ENCODE data around the gene SPATA16. TPM values are rescaled to one million over a fixed set of nuclear protein-coding genes. Genes with fewer than 3 reads are reported as not detected.

The SPATA16 gene
- total and polyA plus RNA-seq, 2 donors (not counting 3 experiments of a cell fraction or from before 2014, with no cell fraction given): not detected

GRCh38 chr3:172981407-172981983, 159.5 kb downstream of the SPATA16 start:
- Histone ChIP-seq H4K20me1 (replicated peaks; ENCODE audit: control insufficient read depth, extremely low read depth, insufficient read depth, low read length) (no peaks in the 10 kb centered on the region), H3K36me3 (ENCODE audit: control insufficient read depth in 2 of 2, extremely low read depth in 1 of 2, insufficient read depth in 2 of 2, low read length in 2 of 2) (no peaks in the 10 kb centered on the region), H3K27ac (ENCODE audit: insufficient read depth, low read depth, low read length) (no peak overlapping the region), H3K4me1 (ENCODE audit: control insufficient read depth, extremely low read depth, insufficient read depth, low read length) (no peaks in the 10 kb centered on the region), H3K27me3 (ENCODE audit: control insufficient read depth in 2 of 2, insufficient read depth in 2 of 2, low read length in 2 of 2) (no peaks in the 10 kb centered on the region), H3K9me1 (replicated peaks; ENCODE audit: control insufficient read depth, extremely low read depth, insufficient read depth, low read length) (no peaks in the 10 kb centered on the region), H3K4me3 (replicated peaks in 1 of 3; ENCODE audit: insufficient read depth in 1 of 3, low read depth in 1 of 3, low read length in 3 of 3) (no peak overlapping the region), H3K79me2 (ENCODE audit: control insufficient read depth, insufficient read depth, low read length) (no peaks in the 10 kb centered on the region), H3K4me2 (ENCODE audit: insufficient read depth, low read length) (no peak overlapping the region), H3K9ac (replicated peaks; ENCODE audit: extremely low read depth, insufficient read depth, low read length) (no peak overlapping the region), H3K9me3 (replicated peaks; ENCODE audit: control insufficient read depth, insufficient read depth, low read length) (no peaks in the 10 kb centered on the region), H2AFZ (ENCODE audit: low read depth, low read length) (no peak overlapping the region)
- TF ChIP-seq EZH2 (IDR thresholded peaks at IDR 0.05; ENCODE audit: borderline replicate concordance, low read depth, low read length, severe bottlenecking) (no peak), FOS (IDR thresholded peaks at IDR 0.05; ENCODE audit: borderline replicate concordance, insufficient read depth, low read length) (no peak), POLR2AphosphoS5 (IDR thresholded peaks at IDR 0.05; ENCODE audit: insufficient read depth, low read depth, low read length) (no peak), MYC (IDR thresholded peaks at IDR 0.05; ENCODE audit: low read depth, low read length) (no peak), MAX (IDR thresholded peaks at IDR 0.05; ENCODE audit: insufficient read depth, insufficient read length) (no peak), POLR2A (IDR thresholded peaks at IDR 0.05; ENCODE audit: low read depth, low read length) (no peak), JUN (IDR thresholded peaks at IDR 0.05; ENCODE audit: borderline replicate concordance, insufficient read depth, insufficient read length, low read depth) (no peak), CTCF (IDR thresholded peaks at IDR 0.05; ENCODE audit: extremely low read depth in 1 of 2, insufficient read depth in 1 of 2, low read depth in 1 of 2, low read length in 2 of 2) (no peak), GATA2 (IDR thresholded peaks at IDR 0.05; ENCODE audit: insufficient read depth, insufficient read length, low read depth, low read length) (no peak)
- no TSS peak for BruUV-seq (replicated peaks)
- no peak for FAIRE-seq
- DNase-seq (ENCODE audit: low read depth, low spot score): no peak
- intact Hi-C loops (cut with micrococcal nuclease) (no loop called here), dilution Hi-C loops (cut with MboI; ENCODE audit: extremely low pct_ligation_motif_present, low sequenced_read_pairs) (no loop called here)
- CTCF ChIA-PET: interaction anchor here (1.6 kb wide), 2 partner anchors 65 to 145 kb away, joined by 4 read pairs; no protein-coding TSS in a partner anchor
- POLR2A ChIA-PET: no interaction called here
